H1 (cell line): ENCODE results near the gene RNF151. TPM values are rescaled to one million over a fixed set of nuclear protein-coding genes. Genes with fewer than 3 reads are reported as not detected.

Source experiments
- BACH1 ChIP-seq: IDR thresholded peaks from 2 replicates; pipeline ENCODE4 v1.6.1; 2012; ENCODE audit warnings: low read length, improper control_type of control experiment
- CBX8 ChIP-seq: fragments of 300-800, 300-1000 bp; sonication (generic); IDR thresholded peaks from 2 replicates; pipeline ENCODE4 v1.7.1; 2016; ENCODE audit warnings: low read depth, low read length, borderline replicate concordance
- CHD1 ChIP-seq: IDR thresholded peaks from 2 replicates; pipeline ENCODE4 v1.6.1; 2012; ENCODE audit warnings: low read depth, low read length, improper control_type of control experiment
- EGR1 ChIP-seq: IDR thresholded peaks from 2 replicates; pipeline ENCODE4 v1.6.1; 2011; ENCODE audit warnings: low read depth, low read length, borderline replicate concordance
- EP300 ChIP-seq, 2 experiments: IDR thresholded peaks; 1 replicate in 1 of 2; 2 replicates in 1 of 2; pipeline ENCODE4 v1.6.1; 2011 to 2012; ENCODE audit warnings: low read depth in 2 of 2, low read length in 2 of 2, mild to moderate bottlenecking in 2 of 2, borderline replicate concordance in 1 of 2, inconsistent platforms in 1 of 2, moderate library complexity in 1 of 2
- KDM5A ChIP-seq: fragments of 200-600 bp; IDR thresholded peaks from 2 replicates; pipeline ENCODE4 v1.7.1; 2012; ENCODE audit warnings: mild to moderate bottlenecking, low read length, inconsistent platforms, mixed read lengths
- polyA plus RNA-seq, 7 experiments: library from polyadenylated mRNA; depleted of rRNA in 3 of 7; stranded (reverse) in 5 of 7; unstranded in 2 of 7; fragments of >200 nt in 5 of 7; fragments of 200-250 nt in 2 of 7; gene quantifications; 1 replicate in 5 of 7; 2 replicates in 1 of 7; 4 replicates in 1 of 7; pipeline versions ENCODE4 v1.2.1 to v1.2.3, GENCODE V29; 2011 to 2013; ENCODE audit warnings: missing spikeins in 2 of 7, mixed read lengths in 2 of 7
- total RNA-seq: library from RNA; stranded (reverse); fragmentation: NEBNext Ultra II Directional; extraction: Animal tissue kit (Norgen Biotek cat#: 25700); gene quantifications from 2 replicates; pipeline ENCODE4 v1.2.1, GENCODE V29; 2021
- TF ChIP-seq, protein P1 (sequence below): IDR thresholded peaks from 2 replicates; pipeline ENCODE4 v1.6.1; 2012; ENCODE audit warnings: inconsistent platforms

Gene RNF151
- total and polyA plus RNA-seq, 2 of the 8 experiments (the other 6 are each of a cell fraction or from before 2014, with no cell fraction given), result not detected

DNA sequence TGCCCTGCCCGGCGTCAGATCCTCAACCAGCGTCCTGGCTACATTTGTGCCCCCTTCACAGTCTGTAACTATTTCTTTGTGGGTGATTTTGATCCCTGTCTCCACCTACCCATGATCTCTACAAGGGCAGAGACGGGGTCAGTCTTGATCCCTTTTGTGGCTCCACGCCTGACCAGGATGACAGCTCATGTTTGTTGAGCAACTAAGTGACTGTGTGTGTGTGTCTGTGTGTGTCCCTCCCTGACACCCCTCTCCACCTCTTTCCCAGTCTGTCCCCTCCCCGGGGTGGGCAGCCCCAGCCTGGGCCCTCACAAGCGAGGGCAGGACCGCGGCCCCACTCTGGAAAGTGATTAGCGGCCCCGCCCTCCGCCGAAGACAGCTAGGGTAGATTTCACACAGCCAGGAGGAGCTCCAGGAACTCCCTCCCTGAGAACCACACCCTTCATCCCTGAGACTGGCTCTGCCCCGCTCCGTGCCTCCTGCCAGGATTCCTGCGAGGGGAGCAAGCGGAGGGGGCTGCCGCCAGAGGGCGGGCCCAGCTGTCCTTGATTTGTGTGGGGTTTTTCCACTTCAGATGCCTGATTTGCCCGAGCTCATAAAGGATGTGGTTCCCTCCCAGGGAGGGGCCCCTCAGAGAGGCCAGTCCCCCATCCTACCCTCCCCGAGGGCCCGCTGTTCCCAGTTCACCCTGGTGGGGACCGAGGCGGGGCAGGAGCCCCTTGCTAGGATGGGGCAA is 43.2 kb upstream of the RNF151 start (continued):
- TF ChIP-seq EP300 (IDR thresholded peaks at IDR 0.05; ENCODE audit: borderline replicate concordance in 1 of 2, low read depth in 2 of 2, low read length in 2 of 2) (no peak), BACH1 (0 out of 2 replicates have a peak, but pooled peaks have one; percentile 13), KDM5A (no peak), CHD1 (no peak), EGR1 (no peak), CBX8 (no peak)
- TF ChIP-seq, protein P1, sequence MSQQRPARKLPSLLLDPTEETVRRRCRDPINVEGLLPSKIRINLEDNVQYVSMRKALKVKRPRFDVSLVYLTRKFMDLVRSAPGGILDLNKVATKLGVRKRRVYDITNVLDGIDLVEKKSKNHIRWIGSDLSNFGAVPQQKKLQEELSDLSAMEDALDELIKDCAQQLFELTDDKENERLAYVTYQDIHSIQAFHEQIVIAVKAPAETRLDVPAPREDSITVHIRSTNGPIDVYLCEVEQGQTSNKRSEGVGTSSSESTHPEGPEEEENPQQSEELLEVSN, result 0 out of 2 replicates have a peak, but pooled peaks have one; percentile 20
